HEK293 (cell line): ENCODE data around the gene RPS27.

Experiments
- FEZF1 ChIP-seq: fragments of 450-650 bp; formaldehyde crosslinking; IDR thresholded peaks from 2 replicates; pipeline ENCODE4 v1.5.1; 2016; ENCODE audit warnings: missing biosample characterization, missing genetic modification characterization
- GLIS1 ChIP-seq: fragments of 450-650 bp; formaldehyde crosslinking; IDR thresholded peaks from 2 replicates; pipeline ENCODE4 v1.5.1; 2016; ENCODE audit warnings: missing biosample characterization, missing genetic modification characterization
- HOXA7 ChIP-seq: sonication (generic); formaldehyde crosslinking; IDR thresholded peaks from 2 replicates; pipeline ENCODE4 v1.8.1; 2022; ENCODE audit warnings: missing genetic modification reagents, borderline replicate concordance
- MYNN ChIP-seq: fragments of 450-650 bp; formaldehyde crosslinking; IDR thresholded peaks from 2 replicates; pipeline ENCODE4 v1.5.1; 2016; ENCODE audit warnings: missing biosample characterization, missing genetic modification characterization, borderline replicate concordance
- PRDM2 ChIP-seq: fragments of 450-650 bp; formaldehyde crosslinking; IDR thresholded peaks from 2 replicates; pipeline ENCODE4 v1.5.1; 2016; ENCODE audit warnings: missing biosample characterization, missing genetic modification characterization, borderline replicate concordance
- SCRT1 ChIP-seq: fragments of 450-650 bp; formaldehyde crosslinking; IDR thresholded peaks from 2 replicates; pipeline ENCODE4 v1.5.1; 2016; ENCODE audit warnings: missing biosample characterization, missing genetic modification characterization, borderline replicate concordance
- SCRT2 ChIP-seq: fragments of 450-650 bp; formaldehyde crosslinking; IDR thresholded peaks from 2 replicates; pipeline ENCODE4 v1.5.1; 2016; ENCODE audit warnings: missing biosample characterization, missing genetic modification characterization
- SP2 ChIP-seq: fragments of 450-650 bp; formaldehyde crosslinking; IDR thresholded peaks from 2 replicates; pipeline ENCODE4 v1.5.1; 2016; ENCODE audit warnings: missing biosample characterization, missing genetic modification characterization
- ZFHX2 ChIP-seq: fragments of 450-650 bp; formaldehyde crosslinking; conservative IDR thresholded peaks from 2 replicates; pipeline ENCODE4 v1.5.1; 2016; ENCODE audit warnings: missing biosample characterization, missing genetic modification characterization
- ZNF18 ChIP-seq: fragments of 450-650 bp; formaldehyde crosslinking; IDR thresholded peaks from 2 replicates; pipeline ENCODE4 v1.5.1; 2016; ENCODE audit warnings: missing biosample characterization, missing genetic modification characterization
- ZNF19 ChIP-seq: fragments of 450-650 bp; formaldehyde crosslinking; IDR thresholded peaks from 2 replicates; pipeline ENCODE4; 2016; ENCODE audit warnings: missing biosample characterization, missing genetic modification characterization, low read depth
- ZNF2 ChIP-seq: fragments of 450-650 bp; formaldehyde crosslinking; IDR thresholded peaks from 2 replicates; pipeline ENCODE4 v1.5.1; 2016; ENCODE audit warnings: missing biosample characterization, missing genetic modification characterization
- ZNF202 ChIP-seq: fragments of 450-650 bp; formaldehyde crosslinking; IDR thresholded peaks from 2 replicates; pipeline ENCODE4 v1.5.1; 2016; ENCODE audit warnings: missing biosample characterization, missing genetic modification characterization, borderline replicate concordance
- ZNF274 ChIP-seq, 2 experiments: fragments of 200-500 bp in 1 of 2; fragments of 450-650 bp in 1 of 2; sonication (Bioruptor generic) in 1 of 2; formaldehyde crosslinking in 1 of 2; IDR thresholded peaks; 2 replicates each; pipeline versions ENCODE4 v1.5.1 to v1.6.1; 2014 to 2016; ENCODE audit warnings: borderline replicate concordance in 1 of 2, inconsistent platforms in 1 of 2, low read length in 1 of 2, missing biosample characterization in 1 of 2, missing genetic modification characterization in 1 of 2
- ZNF335 ChIP-seq: fragments of 450-650 bp; formaldehyde crosslinking; conservative IDR thresholded peaks from 2 replicates; pipeline ENCODE4 v1.5.1; 2016; ENCODE audit warnings: missing biosample characterization, missing genetic modification characterization
- ZNF341 ChIP-seq: fragments of 450-650 bp; formaldehyde crosslinking; IDR thresholded peaks from 2 replicates; pipeline ENCODE4; 2016; ENCODE audit warnings: low read depth, missing biosample characterization, missing genetic modification characterization
- ZNF391 ChIP-seq: fragments of 450-650 bp; formaldehyde crosslinking; IDR thresholded peaks from 2 replicates; pipeline ENCODE4 v1.5.1; 2016; ENCODE audit warnings: low read depth, missing biosample characterization, missing genetic modification characterization, borderline replicate concordance
- ZNF830 ChIP-seq: fragments of 450-650 bp; IDR thresholded peaks from 2 replicates; pipeline ENCODE4 v1.5.0; 2018; ENCODE audit warnings: missing biosample characterization, missing genetic modification characterization, low read depth, mild to moderate bottlenecking, moderate library complexity
- ZSCAN23 ChIP-seq: fragments of 450-650 bp; formaldehyde crosslinking; IDR thresholded peaks from 2 replicates; pipeline ENCODE4 v1.5.1; 2016; ENCODE audit warnings: missing biosample characterization, missing genetic modification characterization
- TF ChIP-seq, protein P1 (sequence below): fragments of 450-650 bp; formaldehyde crosslinking; IDR thresholded peaks from 2 replicates; pipeline ENCODE4 v1.5.1; 2016; ENCODE audit warnings: missing biosample characterization, missing genetic modification characterization
- TF ChIP-seq, protein P2 (sequence below): fragments of 450-650 bp; formaldehyde crosslinking; IDR thresholded peaks from 2 replicates; pipeline ENCODE4 v1.5.1; 2016; ENCODE audit warnings: missing biosample characterization, missing genetic modification characterization
- TF ChIP-seq, protein P3 (sequence below): fragments of 450-650 bp; formaldehyde crosslinking; IDR thresholded peaks from 2 replicates; pipeline ENCODE4 v1.5.1; 2016; ENCODE audit warnings: missing biosample characterization, missing genetic modification characterization, borderline replicate concordance

RPS27 gene

GRCh38 chr1:153967107-153967999 lies 23.2 kb upstream of the RPS27 start, which contains the start of gene CREB3L4 (continued):
- TF ChIP-seq PRDM2 (tag by site-specific recombination) (no peak), ZNF2 (tag by site-specific recombination) (no peak; the same call in none of the 2 replicates), ZNF335 (tag by site-specific recombination) (peak; percentile 99), ZNF18 (tag by site-specific recombination) (peak; percentile 11), FEZF1 (tag by site-specific recombination) (peak; percentile 91), HOXA7 (CRISPR knock-in tag) (no peak), SP2 (tag by site-specific recombination) (peak; percentile 95), ZSCAN23 (tag by site-specific recombination) (0 out of 2 replicates have a peak, but pooled peaks have one; percentile 33), ZNF274 (IDR thresholded peaks at IDR 0.05; ENCODE audit: low read length) (no peak), ZNF274 (tag by site-specific recombination; IDR thresholded peaks at IDR 0.05; ENCODE audit: borderline replicate concordance) (no peak), ZFHX2 (tag by site-specific recombination) (peak; percentile 54), ZNF19 (tag by site-specific recombination) (no peak), ZNF830 (tag by site-specific recombination) (no peak), ZNF391 (tag by site-specific recombination) (no peak), MYNN (tag by site-specific recombination) (no peak), GLIS1 (tag by site-specific recombination) (peak; percentile 83), SCRT1 (no peak), ZNF202 (tag by site-specific recombination) (no peak), ZNF341 (tag by site-specific recombination) (peak; percentile 98), SCRT2 (tag by site-specific recombination) (peak; percentile 91)
- TF ChIP-seq, protein P1, sequence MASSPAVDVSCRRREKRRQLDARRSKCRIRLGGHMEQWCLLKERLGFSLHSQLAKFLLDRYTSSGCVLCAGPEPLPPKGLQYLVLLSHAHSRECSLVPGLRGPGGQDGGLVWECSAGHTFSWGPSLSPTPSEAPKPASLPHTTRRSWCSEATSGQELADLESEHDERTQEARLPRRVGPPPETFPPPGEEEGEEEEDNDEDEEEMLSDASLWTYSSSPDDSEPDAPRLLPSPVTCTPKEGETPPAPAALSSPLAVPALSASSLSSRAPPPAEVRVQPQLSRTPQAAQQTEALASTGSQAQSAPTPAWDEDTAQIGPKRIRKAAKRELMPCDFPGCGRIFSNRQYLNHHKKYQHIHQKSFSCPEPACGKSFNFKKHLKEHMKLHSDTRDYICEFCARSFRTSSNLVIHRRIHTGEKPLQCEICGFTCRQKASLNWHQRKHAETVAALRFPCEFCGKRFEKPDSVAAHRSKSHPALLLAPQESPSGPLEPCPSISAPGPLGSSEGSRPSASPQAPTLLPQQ (tag by site-specific recombination): peak; percentile 70
- TF ChIP-seq, protein P2, sequence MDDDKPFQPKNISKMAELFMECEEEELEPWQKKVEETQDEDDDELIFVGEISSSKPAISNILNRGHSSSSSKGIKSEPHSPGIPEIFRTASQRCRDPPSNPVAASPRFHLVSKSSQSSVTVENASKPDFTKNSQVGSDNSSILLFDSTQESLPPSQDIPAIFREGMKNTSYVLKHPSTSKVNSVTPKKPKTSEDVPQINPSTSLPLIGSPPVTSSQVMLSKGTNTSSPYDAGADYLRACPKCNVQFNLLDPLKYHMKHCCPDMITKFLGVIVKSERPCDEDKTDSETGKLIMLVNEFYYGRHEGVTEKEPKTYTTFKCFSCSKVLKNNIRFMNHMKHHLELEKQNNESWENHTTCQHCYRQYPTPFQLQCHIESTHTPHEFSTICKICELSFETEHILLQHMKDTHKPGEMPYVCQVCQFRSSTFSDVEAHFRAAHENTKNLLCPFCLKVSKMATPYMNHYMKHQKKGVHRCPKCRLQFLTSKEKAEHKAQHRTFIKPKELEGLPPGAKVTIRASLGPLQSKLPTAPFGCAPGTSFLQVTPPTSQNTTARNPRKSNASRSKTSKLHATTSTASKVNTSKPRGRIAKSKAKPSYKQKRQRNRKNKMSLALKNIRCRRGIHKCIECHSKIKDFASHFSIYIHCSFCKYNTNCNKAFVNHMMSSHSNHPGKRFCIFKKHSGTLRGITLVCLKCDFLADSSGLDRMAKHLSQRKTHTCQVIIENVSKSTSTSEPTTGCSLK: no peak
- TF ChIP-seq, protein P3, sequence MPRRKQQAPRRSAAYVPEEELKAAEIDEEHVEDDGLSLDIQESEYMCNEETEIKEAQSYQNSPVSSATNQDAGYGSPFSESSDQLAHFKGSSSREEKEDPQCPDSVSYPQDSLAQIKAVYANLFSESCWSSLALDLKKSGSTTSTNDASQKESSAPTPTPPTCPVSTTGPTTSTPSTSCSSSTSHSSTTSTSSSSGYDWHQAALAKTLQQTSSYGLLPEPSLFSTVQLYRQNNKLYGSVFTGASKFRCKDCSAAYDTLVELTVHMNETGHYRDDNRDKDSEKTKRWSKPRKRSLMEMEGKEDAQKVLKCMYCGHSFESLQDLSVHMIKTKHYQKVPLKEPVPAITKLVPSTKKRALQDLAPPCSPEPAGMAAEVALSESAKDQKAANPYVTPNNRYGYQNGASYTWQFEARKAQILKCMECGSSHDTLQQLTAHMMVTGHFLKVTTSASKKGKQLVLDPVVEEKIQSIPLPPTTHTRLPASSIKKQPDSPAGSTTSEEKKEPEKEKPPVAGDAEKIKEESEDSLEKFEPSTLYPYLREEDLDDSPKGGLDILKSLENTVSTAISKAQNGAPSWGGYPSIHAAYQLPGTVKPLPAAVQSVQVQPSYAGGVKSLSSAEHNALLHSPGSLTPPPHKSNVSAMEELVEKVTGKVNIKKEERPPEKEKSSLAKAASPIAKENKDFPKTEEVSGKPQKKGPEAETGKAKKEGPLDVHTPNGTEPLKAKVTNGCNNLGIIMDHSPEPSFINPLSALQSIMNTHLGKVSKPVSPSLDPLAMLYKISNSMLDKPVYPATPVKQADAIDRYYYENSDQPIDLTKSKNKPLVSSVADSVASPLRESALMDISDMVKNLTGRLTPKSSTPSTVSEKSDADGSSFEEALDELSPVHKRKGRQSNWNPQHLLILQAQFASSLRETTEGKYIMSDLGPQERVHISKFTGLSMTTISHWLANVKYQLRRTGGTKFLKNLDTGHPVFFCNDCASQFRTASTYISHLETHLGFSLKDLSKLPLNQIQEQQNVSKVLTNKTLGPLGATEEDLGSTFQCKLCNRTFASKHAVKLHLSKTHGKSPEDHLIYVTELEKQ (tag by site-specific recombination): no peak; the same call in 1 of the 2 replicates
